Endothelial cell of hepatic sinusoid (primary cell): ENCODE data around the gene EFNA3.

Experiments
- in situ Hi-C: cut with HindIII; loops from 2 replicates; pipeline ENCODE4 v1.10.0; 2017; ENCODE audit warnings: low sequenced_read_pairs

The EFNA3 gene

GRCh38 chr1:155082301-155083051 is 3.8 kb downstream of the EFNA3 start:
- in situ Hi-C loops = no loop called here

GRCh38 chr1:155083052-155083541 is 4.5 kb downstream of the EFNA3 start:
- in situ Hi-C loops = no loop called here

GRCh38 chr1:155083865-155084721 is 5.5 kb downstream of the EFNA3 start:
- in situ Hi-C loops = no loop called here

GRCh38 chr1:155084722-155085503 is 6.3 kb downstream of the EFNA3 start:
- in situ Hi-C loops = no loop called here

GRCh38 chr1:155085504-155086127 is 7.0 kb downstream of the EFNA3 start:
- in situ Hi-C loops = no loop called here

- in situ Hi-C loops = no loop called here
These were observed 7.6 kb downstream of the EFNA3 start for GRCh38 chr1:155086128-155086741.

GRCh38 chr1:155086856-155087535 is 8.4 kb downstream of the EFNA3 start:
- in situ Hi-C loops = no loop called here

GRCh38 chr1:155091071-155092051 is 12.7 kb downstream of the EFNA3 start:
- in situ Hi-C loops = no loop called here

- in situ Hi-C loops = no loop called here
These were observed 13.5 kb downstream of the EFNA3 start for GRCh38 chr1:155092131-155092530.

GRCh38 chr1:155092641-155093040 is 14.0 kb downstream of the EFNA3 start:
- in situ Hi-C loops = no loop called here

GRCh38 chr1:155093911-155094621 is 15.4 kb downstream of the EFNA3 start:
- in situ Hi-C loops = no loop called here

- in situ Hi-C loops = no loop called here
These were observed 15.9 kb downstream of the EFNA3 start for GRCh38 chr1:155094622-155094948.

GRCh38 chr1:155099331-155099730 is 20.7 kb downstream of the EFNA3 start:
- in situ Hi-C loops = loop anchor here (5.0 kb wide), 1 partner anchor 68 kb away; no protein-coding TSS in a partner anchor

- in situ Hi-C loops = no loop called here
These were observed 24.7 kb downstream of the EFNA3 start for GRCh38 chr1:155103325-155103724.

GRCh38 chr1:155104605-155105534 is 26.2 kb downstream of the EFNA3 start:
- in situ Hi-C loops = no loop called here

- in situ Hi-C loops = no loop called here
These were observed 27.0 kb downstream of the EFNA3 start for GRCh38 chr1:155105604-155106011.

GRCh38 chr1:155106862-155107261 is 28.2 kb downstream of the EFNA3 start:
- in situ Hi-C loops = no loop called here
